NCI-H1694 treated with DMSO at 0.1 percent for 48 hours (cell line): ENCODE results near the gene TP73.
A peak's percentile ranks its signal among the peaks of the same experiment; 100 is the strongest.

ENCODE experiments used
- DNase-seq: peaks from one replicate; lab custom pipeline; 2025; lab: John Stamatoyannopoulos, UW

TP73 gene

DNA sequence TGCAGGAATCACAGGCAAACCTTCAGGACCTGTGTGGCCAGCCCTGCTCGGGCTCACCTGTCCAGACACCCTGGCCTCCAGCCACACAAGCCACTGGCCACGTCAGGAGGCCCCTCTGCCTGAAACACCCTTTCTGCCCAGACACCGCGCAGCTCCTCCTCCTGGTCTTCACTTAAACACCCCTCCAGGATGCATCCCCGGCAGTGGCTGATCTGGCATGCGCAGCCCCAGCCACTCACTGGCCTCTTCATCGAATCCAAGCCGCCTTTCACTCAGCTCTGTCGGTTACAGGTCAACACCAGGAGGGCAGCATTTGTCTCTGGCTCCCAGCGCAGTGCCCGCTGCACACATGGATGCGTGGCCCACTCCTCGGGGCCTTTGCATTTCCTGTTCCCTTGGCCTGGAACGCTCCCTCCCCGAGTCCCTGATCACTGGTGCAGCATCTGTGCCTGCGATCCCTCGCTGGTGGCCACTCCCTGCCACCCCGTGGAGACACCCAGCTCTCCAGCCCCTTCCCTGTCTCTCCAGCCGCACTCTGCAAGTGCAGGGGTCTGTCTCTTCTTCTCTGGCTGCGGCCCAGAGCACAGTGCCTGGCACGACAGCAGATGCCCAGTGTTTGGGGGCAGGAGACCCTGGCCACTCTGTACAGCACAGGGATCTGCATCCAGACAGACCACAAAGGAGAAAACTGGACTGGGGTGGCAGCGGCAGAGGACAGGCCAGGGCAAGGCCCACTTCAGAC is 18.1 kb upstream of the TP73 start:
- no peak for DNase-seq

DNA sequence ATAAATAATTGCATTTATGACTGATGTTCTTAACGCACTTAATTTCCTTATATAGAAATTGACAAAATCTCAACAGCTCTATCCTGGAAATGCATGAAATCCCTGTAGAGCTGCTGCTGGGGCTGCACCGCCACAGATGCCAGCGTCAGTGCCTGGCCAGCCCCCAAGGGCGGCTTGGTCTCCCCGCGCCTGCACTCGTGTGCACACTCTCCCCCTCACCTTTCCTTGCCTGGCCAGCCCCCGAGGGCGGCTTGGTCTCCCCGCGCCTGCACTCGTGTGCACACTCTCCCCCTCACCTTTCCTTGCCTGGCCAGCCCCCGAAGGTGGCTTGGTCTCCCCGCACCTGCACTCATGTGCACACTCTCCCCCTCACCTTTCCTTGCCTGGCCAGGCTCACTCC is 16.2 kb upstream of the TP73 start:
- DNase-seq = no peak

DNA sequence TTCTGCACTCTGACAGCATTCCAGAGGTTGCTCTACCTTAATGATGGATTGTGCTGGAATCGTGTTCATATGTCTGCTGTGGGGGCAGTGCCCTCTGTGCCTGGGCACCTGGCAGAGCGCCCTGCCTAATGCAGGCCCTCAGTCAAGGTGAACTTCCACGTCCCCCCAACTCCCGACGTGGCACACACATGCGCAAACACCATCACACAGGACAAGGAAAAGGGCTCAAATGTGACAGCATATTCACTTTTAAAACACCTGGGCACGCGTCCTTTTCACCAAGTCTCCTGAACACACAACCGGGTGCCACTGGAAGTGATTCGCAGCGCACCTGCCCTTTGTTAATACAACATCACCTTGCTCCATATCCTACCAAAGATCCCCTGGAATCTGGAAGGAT is 15.8 kb upstream of the TP73 start:
- DNase-seq = no peak

DNA sequence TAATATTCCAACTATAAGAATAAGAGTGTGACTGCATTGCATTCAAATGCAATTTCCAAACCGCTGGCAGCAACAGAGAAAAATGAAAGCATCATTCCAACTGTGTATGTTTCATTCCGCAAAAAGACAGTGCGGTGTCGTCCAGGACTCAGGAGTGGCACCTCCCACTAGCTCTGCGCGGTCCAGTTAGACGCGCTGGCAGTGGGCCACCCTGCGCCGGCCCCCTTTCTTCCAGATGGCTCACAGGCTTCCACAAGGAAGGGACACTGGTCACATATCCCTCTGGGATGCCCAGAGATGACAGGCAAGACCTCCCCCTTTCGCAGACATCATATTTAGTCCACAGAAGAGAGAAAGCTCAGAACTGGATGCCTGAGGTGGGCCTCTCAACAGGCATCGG is 14.3 kb upstream of the TP73 start:
- DNase-seq = no peak

DNA sequence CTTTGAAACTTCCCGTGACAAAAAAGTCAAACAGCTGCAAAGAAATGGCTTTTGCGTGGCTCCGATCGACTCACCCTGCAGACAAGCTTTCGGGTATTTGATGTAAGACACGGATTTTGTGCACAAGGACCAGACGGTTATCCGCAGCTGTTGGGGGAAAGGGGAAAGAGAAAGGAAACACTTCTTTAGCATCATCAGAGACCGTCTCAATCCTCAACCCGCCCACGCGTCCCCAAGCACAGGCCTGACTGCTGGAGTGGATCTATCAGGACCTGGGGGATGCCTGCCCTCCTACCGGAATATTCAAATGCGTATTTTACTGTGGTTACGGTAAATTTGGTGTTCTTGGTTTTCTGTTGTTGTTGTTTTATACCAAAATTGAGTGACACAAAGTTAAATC is 13.6 kb upstream of the TP73 start:
- no peak for DNase-seq

DNA sequence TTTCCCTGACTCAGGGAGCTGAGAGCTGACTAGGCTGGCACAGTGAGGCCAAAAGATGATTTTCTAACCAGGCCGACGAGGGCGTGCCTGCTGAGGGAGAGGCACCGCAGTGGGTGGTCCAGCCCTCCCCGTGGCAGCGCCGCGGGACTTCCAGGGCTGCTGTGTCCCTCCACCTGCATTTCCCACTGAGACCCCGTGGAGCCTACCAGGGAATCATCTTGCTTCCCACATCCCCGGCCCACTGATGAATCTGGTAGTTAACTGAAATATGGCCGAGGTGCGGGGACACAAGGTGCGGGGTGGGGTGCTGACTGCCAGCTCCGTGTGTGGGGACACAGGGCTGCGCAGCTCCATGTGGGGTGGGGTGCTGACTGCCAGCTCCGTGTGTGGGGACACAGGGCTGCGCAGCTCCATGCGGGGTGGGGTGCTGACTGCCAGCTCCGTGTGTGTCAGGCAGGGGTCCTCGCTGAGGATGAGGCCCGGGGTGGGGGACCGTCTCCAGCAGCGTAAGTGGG is 12.9 kb upstream of the TP73 start:
- DNase-seq = no peak

DNA sequence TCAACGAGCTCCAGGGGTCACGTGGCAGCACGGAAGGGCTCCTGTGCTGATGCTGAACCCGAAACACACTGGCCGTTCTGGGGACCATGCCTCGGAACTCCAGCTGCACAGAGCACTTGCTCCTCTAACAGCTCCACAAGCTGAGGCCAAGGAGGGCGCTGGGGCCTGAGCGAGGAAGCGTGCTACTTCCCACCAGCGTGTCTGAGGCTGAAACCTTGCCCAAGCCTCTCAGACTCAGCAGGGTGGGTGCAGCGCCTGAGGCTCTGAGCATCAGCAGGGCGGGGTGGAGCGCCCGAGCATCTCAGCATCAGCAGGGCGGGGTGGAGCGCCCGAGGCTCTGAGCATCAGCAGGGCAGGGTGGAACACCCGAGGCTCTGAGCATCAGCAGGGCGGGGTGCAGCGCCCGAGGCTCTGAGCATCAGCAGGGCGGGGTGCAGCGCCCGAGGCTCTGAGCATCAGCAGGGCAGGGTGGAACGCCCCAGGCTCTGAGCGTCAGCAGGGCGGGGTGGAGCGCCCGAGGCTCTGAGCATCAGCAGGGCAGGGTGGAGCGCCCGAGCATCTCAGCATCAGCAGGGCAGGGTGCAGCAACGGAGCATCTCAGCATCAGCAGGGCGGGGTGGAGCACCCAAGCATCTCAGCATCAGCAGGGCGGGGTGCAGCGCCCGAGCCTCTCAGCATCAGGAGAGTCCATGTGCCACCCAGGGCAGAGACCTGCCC is 12.0 kb upstream of the TP73 start:
- no peak for DNase-seq

DNA sequence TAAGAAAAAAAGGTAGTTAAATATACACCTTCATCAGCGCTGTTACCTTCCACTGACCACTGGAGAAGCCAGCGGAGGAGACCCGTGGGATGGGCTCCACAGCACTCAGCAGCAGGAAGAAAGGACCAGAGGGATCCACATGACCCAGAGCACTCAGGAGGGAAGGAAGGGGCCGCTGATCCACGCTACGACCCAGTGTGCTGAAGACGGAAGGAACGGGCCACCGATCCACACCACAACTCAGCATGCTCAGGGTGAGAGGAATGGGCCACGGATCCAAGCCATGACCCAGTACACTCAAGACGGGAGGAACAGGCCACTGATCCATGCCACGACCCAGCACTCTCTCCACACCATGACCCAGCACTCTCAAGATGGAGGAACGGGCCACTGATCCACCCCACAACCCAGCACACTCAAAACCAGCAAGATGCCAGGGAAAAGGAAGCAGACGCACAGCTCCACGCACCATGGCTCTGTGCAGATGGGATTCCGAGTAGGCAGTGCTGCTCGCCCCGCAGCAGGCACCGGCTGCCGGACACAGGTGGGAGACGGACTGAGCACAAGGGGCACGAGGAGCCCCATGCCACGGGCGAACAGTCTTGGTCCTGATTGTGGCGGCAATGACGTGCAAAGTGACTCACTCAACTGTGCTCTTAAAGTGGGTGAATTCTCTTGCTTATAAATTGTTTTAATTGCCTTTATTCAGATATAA is 11.1 kb upstream of the TP73 start:
- DNase-seq = no peak

DNA sequence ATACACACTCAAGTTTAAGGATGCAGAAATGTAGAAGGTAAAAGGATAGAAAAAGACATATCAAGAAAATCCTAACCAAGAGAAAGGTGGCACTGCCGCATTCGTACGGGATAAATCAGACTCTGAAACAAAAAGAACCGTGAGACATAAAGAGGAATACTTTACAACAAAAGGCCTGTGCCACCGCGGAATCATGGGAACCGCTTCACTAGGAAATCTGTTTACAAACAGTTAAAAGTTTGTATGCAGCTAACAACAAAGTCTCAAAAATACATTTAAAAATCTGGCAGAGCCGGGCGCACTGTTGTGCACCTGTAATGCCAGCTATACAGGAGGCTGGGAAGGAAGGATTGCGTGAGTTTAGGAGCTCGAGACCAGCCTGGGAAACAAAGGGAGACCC is 10.5 kb upstream of the TP73 start:
- no peak for DNase-seq

DNA sequence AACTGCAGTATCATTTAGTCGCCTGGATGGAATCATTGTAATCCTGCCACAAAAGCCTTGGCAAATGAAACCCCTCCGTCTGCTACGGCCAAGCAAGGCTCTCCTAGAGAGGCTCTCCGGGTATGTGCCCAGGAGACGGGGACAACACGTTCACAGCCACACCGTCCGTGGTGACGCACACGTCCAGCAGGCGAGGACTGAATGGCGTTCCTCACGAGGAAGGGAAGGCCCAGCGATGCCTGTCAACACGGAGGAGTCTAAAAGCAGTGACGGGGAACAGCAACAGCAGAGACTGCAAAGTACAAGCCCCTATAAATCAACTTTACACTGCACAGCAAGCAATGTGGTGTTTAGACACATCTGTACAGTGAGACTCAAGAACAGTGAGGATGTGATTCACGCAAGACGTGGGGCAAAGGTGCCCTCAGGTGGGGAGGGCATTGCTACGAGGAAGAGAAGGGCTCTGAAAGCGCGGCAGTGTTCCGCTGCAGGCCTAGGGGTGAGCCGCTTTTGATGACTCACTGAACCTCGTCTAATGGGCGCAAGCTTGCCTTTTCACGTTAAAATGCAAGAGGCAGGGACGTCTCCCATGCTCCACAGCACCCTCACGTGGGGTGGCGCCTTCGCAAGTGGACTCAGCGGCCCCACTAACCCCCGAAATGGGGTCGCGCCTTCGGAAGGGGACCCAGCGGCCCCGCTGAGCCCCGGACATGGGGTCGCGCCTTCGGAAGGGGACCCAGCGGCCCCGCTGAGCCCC is 9.2 kb upstream of the TP73 start:
- no peak for DNase-seq

DNA sequence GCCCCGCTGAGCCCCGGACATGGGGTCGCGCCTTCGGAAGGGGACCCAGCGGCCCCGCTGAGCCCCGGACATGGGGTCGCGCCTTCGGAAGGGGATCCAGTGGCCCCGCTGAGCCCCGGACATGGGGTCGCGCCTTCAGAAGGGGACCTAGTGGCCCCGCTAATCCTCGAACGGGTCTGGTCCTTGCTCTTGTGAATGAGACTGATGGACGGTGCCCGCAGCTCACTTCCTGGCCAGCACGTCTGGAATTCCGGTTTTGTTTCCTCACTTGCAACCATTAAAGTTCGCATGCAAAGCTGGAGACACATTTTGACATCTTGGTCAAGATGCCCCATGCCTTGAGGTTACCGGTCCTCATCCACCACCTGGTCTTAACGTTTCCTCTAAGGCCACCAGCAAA is 8.0 kb upstream of the TP73 start:
- DNase-seq = no peak

DNA sequence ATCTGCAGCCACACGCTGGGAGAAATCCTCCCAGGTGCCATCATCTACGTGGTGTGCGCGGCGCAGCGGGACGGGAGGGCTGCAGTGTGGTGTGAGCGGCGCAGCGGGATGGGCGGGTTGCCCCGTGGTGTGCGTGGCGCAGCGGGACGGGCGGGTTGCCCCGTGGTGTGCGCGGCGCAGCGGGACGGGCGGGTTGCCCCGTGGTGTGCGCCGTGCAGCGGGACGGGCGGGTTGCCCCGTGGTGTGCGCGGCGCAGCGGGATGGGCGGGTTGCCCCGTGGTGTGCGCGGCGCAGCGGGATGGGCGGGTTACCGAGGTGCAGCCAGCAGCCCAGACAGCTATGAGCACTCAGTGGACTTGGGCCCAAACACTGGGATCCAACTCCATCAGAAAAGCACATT is 7.1 kb upstream of the TP73 start:
- DNase-seq = no peak

DNA sequence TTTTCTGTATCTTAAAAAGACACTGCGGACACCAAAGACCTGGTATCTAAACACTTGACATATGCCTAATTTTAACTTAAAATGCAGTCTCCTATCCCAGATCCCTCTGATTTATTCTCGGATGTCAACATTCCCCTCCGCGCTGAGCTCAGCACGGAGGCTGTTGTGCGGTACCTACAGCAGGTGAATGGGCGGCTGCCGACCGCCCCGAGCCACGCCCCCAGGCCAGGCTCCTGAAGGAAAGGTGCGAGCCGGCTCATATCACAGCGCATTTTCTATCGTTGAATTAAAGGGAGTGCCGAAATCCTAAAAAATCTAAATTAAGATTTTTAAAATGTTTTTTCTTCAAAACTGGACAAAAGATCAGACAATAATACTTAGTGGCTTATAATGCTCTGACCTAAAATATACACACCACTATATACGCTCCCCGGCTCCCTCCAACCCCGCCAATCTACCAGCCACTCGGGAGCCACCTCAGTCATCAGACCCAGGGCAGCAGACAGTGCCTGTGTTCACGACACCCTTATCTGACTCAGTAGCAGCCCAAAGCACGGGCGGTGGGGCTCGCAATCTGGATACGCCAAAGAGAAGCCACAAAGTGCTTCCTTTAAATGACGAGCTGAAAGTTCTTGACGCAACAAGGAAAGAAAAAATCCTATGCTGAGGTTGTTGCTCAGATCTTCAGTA is 6.5 kb upstream of the TP73 start:
- no peak for DNase-seq

DNA sequence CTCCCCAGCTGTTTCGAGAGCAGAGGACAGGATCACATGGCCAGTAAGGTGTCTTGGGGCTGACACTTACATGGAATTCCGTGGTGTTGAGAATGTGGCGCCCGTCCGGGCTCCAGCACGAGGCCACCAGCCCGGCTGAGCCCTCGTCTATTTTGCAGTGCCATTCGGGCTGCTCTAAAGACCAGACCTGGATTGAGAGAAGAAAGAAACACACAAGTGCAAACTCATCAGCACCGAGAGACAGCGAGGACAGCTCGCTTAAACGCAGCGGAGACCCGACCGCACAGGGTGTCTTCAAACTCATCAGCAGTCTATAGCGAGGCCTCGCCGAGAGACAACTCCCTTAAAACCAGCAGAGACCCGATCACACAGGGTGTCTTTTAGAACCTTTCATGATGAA is 5.7 kb upstream of the TP73 start:
- DNase-seq = no peak

DNA sequence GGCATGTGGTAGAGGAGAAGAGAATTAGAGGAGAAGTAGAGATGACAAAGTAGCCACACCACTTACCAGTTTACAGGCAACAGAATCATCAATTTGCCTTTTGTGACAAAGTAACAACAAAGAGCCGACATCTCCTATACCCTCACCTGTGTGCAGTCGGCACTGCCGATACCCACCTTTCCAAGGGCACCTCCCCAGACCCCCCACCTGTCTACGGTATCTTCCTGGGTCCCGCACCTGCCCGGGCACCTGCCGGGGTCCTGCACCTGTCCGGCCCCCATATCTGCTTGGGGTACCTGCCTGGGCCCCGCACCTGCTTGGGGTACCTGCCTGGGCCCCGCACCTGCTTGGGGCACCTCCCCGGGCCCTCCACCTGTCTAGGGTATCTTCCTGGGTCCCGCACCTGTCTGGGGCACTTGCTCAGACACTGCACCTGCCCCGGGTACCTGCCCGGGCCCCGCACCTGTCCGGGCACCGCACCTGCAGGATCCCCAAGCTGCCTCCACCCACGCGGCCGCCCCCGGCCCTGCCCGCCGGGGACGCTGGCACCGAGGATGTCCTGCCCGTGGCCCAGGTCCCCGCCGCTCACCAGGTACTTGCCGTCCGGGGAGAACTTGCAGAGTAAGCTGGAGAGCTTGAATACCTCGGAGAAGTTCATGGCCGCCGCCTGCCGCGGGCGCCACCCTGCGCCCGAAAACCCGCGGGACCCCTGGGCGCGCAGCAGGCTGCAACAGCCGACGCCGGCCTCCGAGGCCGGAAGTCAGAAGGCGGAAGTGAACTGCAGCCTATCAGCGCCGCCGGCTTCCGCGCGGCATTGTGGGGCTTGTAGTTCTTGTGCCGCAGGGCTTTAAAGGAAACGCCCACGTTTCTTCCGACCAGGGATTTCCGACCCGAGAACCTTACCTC is 2.7 kb upstream of the TP73 start, which contains the start of gene WRAP73:
TSS of gene WRAP73 (minus strand) at position 762 of the 906 bp plus-strand sequence. CDS start at position 658, 104 bp downstream.
- peak; percentile 79 for DNase-seq

DNA sequence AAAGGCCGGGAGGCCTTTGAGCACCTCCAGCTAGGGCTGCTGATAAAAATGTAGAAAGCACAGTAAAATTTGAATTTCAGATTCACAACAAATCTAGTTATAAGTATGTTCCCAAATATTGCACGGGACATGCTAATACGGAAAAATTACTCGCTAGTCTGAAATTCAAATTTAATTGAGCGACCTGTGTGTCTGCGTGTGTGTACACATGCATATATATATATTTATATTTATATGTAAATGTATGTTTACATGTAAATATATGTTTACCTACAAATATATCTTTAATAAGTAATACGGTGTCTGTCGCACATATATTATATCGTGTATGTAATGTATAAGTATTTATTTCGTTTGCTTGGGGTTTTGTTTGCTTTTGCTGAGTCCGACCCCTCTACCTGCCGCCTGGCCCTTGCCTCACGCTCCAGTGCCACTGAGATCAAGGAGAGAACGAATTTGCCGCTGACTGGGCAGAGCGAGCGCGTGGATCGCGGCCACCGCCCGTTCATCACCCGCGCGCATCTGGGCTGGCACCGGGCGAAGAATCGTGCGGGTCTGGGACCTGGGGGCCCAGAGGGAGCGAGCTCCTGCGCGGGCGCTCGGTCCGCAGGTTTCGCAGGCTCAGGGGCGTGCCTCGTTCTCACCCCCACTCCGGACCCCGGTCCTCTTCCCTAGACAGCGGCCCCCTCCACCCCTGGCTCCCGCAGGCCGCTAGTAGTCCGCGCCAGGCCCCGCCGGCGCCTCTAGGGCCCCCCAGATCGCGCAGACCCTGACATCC is 1.9 kb upstream of the TP73 start:
- DNase-seq = no peak

DNA sequence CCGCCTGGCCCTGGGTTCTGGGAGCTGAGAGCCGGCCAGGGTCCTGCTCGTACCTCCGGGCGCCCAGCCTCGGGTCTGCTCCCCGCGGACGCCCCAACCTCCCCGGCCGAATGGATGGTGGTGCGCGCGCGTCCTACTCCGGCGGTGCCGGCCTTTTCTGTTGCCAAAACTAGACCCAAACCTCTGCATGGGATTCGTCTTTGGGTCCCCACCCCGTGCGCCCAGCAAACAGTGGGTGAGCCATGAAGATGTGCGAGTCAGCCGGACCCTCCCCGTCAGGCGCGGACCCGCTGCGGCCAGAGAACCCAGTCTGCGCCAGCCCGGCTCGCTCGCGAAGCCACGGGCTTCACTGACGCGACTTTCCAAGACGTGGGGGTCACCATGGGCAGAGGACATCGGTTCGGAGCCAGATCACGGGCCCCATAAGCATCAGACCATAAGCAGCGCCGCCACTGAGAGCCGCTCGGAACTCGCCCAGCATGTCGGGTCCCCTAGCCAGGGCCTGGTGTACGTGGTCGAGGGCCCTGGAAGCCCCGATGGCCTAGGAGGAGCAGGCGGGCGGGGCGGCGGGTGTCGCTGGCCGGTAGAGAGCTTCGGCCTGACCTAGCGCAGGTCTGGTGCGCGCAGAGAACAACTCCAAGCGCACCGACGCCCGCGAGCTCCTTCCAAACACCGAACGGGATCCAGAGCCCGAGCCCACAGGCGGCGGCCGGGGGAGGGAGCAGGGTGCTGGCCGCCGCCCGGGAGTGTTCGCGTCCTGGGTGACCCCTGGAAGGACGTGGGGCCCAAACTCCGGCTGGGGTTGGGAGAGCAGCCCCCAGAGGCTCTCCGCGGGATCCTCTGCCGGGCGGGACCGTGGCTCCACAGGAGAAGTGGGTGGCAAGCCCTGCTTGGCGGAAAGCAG is 1.0 kb upstream of the TP73 start:
- DNase-seq = no peak

DNA sequence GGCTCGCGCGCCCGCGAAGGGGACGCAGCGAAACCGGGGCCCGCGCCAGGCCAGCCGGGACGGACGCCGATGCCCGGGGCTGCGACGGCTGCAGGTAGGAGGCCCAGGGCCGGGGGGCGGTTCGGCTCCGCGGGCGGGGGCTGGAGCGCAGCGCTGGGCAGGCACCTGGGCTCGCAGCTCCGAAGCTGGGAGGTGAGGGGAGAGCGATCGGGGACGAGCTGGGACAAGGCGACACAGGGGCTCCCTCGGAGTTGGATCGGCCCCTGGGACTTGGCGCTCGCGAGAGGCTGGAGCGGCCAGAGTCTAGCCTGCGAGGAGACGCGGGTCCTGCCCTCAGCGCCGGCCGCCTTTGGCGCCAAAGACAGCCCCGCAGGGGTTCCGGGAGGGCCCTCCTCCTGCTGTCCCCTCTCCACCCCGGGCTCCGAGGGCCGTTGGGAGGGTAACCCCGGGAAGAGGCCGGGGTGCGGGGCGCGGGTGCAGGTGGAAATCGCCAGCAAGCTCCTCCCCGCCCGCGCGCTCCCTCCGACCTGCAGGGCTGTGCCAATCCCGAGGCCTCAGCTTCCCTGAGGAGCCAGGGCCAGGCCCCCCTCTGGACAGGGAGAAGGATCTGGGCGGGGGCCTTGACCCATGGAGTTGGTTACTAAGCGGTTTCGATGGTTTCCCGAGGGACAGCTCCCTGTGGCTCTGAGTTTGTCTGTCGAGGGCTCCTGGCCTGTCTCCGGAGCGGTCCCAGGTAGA is 401 bp downstream of the TP73 start:
- DNase-seq = no peak
